Uterus (tissue), 4 donors: Measurements from ENCODE around the gene RCAN1. TPM values are rescaled to one million over a fixed set of nuclear protein-coding genes. Genes with fewer than 3 reads are reported as not detected.
"Not testable (repeated sequence)": the region's sequence is repeated elsewhere in the genome, so short reads cannot be mapped to it uniquely, and the experiment has no call there.

ENCODE experiments used
- DNase-seq, 2 donors: peaks; one replicate each; pipeline ENCODE4 v3.0.0-alpha.2; 2019 to 2020
- H3K27ac ChIP-seq, 2 donors: fragments of 200-600 bp; sonication (generic); 1 replicate in 1 of 2; 2 replicates in 1 of 2; pipeline ENCODE4 v1.5.1; 2016 to 2018
- H3K27me3 ChIP-seq, 2 donors: fragments of 200-600 bp; sonication (generic); one replicate each; pipeline ENCODE4 v1.5.1; 2018 to 2019; ENCODE audit warnings: control low read depth in 1 of 2
- H3K36me3 ChIP-seq, 2 donors: fragments of 200-600 bp; sonication (generic); one replicate each; pipeline ENCODE4 v1.5.1; 2019; ENCODE audit warnings: control low read depth in 1 of 2
- H3K4me1 ChIP-seq, 2 donors: fragments of 200-600 bp; sonication (generic); one replicate each; pipeline ENCODE4 v1.5.1; 2018 to 2019; ENCODE audit warnings: control low read depth in 1 of 2
- H3K4me3 ChIP-seq, 2 donors: fragments of 200-600 bp; sonication (generic); 1 replicate in 1 of 2; 2 replicates in 1 of 2; pipeline ENCODE4 v1.5.1; 2018 to 2019; ENCODE audit warnings: mild to moderate bottlenecking in 1 of 2
- H3K9me3 ChIP-seq, 2 donors: fragments of 200-600 bp; sonication (generic); one replicate each; pipeline ENCODE4 v1.5.1; 2019; ENCODE audit warnings: control low read depth in 1 of 2
- POLR2A ChIP-seq, 2 donors: fragments of 450-650 bp; IDR thresholded peaks; one replicate each; pipeline ENCODE4 v1.6.1; 2016; ENCODE audit warnings: antibody characterized with exemption in 2 of 2, mild to moderate bottlenecking in 1 of 2, moderate library complexity in 1 of 2
- intact Hi-C: fragments of 100-400 bp; cut with DNase I; formaldehyde crosslinking; loops from one replicate; pipeline ENCODE4 v1.15.1; 2023; ENCODE audit warnings: low total_unique reads
- total RNA-seq, 4 donors: library from RNA; depleted of rRNA in 3 of 4; stranded (reverse); fragments of >200 nt in 3 of 4; gene quantifications; one replicate each; pipeline versions ENCODE4 v1.1.0 to v1.2.4, GENCODE V29; 2014 to 2023
- TF ChIP-seq, protein P1 (sequence below), 4 experiments: fragments of 200-600 bp in 2 of 4; fragments of 450-650 bp in 2 of 4; sonication (generic) in 2 of 4; IDR thresholded peaks; one replicate each; pipeline ENCODE4 v1.5.1; 2016 to 2019; ENCODE audit warnings: antibody characterized with exemption in 4 of 4, mild to moderate bottlenecking in 2 of 4, moderate library complexity in 1 of 4
- donor health status: DM: yes; HTN: yes; CAD: no.

RCAN1 gene
- total RNA-seq, 4 donors from 2014 or later: 12.4 to 22.5 (median 16.5) TPM

GRCh38 chr21:34609933-34610549 is 4.9 kb downstream of the RCAN1 start:
- Histone ChIP-seq H3K27ac (no peak overlapping the region), H3K27me3 (no peaks in the 10 kb centered on the region), H3K4me3 (no peak overlapping the region), H3K36me3 (no peaks in the 10 kb centered on the region), H3K4me1 (no peaks in the 10 kb centered on the region), H3K9me3 (no peaks in the 10 kb centered on the region)
- DNase-seq: no peak
- intact Hi-C loops: no loop called here
- TF ChIP-seq POLR2A (IDR thresholded peaks at IDR 0.05): no peak
- TF ChIP-seq, protein P1, sequence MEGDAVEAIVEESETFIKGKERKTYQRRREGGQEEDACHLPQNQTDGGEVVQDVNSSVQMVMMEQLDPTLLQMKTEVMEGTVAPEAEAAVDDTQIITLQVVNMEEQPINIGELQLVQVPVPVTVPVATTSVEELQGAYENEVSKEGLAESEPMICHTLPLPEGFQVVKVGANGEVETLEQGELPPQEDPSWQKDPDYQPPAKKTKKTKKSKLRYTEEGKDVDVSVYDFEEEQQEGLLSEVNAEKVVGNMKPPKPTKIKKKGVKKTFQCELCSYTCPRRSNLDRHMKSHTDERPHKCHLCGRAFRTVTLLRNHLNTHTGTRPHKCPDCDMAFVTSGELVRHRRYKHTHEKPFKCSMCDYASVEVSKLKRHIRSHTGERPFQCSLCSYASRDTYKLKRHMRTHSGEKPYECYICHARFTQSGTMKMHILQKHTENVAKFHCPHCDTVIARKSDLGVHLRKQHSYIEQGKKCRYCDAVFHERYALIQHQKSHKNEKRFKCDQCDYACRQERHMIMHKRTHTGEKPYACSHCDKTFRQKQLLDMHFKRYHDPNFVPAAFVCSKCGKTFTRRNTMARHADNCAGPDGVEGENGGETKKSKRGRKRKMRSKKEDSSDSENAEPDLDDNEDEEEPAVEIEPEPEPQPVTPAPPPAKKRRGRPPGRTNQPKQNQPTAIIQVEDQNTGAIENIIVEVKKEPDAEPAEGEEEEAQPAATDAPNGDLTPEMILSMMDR (IDR thresholded peaks at IDR 0.05): no peak

DNA sequence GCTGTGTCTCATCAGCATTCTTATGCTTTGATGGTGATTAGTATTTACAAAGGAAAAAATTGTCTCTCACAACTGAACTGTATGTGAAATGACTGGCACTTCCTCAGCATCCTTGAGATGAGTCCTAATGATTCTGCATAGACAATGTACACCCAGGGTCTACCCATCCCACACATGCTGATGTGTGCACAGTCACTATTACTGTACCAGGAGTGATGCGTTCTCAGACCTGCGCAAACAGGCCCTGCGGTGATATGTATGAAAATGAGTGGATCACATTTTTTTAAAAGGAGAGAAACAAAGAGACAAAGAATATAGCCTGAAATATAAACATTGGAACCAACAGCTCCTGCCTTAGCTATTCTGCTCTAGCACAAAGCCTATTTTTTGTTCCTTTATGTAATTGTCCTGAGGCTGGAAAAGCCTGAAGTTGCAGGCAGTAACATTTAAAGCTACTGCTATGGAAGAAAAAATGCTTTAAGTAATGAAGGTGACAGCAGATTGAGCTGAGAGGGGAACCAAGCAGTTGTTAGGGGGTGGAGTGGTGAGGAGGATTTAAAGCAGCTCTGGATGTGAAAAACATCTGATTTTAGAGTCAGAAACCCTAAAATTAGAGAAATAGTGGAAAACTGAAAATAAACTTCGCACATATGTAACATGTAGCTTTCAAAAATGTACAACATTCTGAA is 5.5 kb downstream of the RCAN1 start:
- Histone ChIP-seq H3K4me3 (no peak overlapping the region), H3K27me3 (no peaks in the 10 kb centered on the region), H3K9me3 (no peaks in the 10 kb centered on the region), H3K36me3 (no peaks in the 10 kb centered on the region), H3K4me1 (no peaks in the 10 kb centered on the region), H3K27ac (no peak overlapping the region)
- DNase-seq: no peak
- intact Hi-C loops: no loop called here
- TF ChIP-seq, protein P1 (IDR thresholded peaks at IDR 0.05): no peak
- TF ChIP-seq POLR2A (IDR thresholded peaks at IDR 0.05): no peak

GRCh38 chr21:34607376-34607775 is 7.5 kb downstream of the RCAN1 start:
- H3K27me3 ChIP-seq, intact Hi-C loops, DNase-seq, H3K9me3 ChIP-seq, H3K27ac ChIP-seq, H3K36me3 ChIP-seq, H3K4me1 ChIP-seq, H3K4me3 ChIP-seq: not testable (repeated sequence)

- Histone ChIP-seq H3K36me3 (no peaks in the 10 kb centered on the region), H3K27ac (no peak overlapping the region), H3K4me3 (no peak overlapping the region), H3K4me1 (no peaks in the 10 kb centered on the region), H3K27me3 (no peaks in the 10 kb centered on the region), H3K9me3 (no peaks in the 10 kb centered on the region)
- intact Hi-C loops: no loop called here
- TF ChIP-seq, protein P1 (IDR thresholded peaks at IDR 0.05): no peak
- TF ChIP-seq POLR2A (IDR thresholded peaks at IDR 0.05): no peak
- DNase-seq: no peak
These were observed 8.3 kb downstream of the RCAN1 start for GRCh38 chr21:34606621-34607020.

- Histone ChIP-seq H3K4me1 (no peaks in the 10 kb centered on the region), H3K27me3 (no peaks in the 10 kb centered on the region), H3K4me3 (no peak overlapping the region), H3K27ac (no peak overlapping the region), H3K36me3 (no peaks in the 10 kb centered on the region), H3K9me3 (no peaks in the 10 kb centered on the region)
- intact Hi-C loops: no loop called here
- DNase-seq: no peak
- no peak for TF ChIP-seq POLR2A (IDR thresholded peaks at IDR 0.05)
- TF ChIP-seq, protein P1 (IDR thresholded peaks at IDR 0.05): no peak
These were observed 8.9 kb downstream of the RCAN1 start for GRCh38 chr21:34606051-34606450.

GRCh38 chr21:34604956-34605355 is 10.0 kb downstream of the RCAN1 start:
- H3K4me1 ChIP-seq, H3K4me3 ChIP-seq, H3K27me3 ChIP-seq, DNase-seq, H3K9me3 ChIP-seq, H3K36me3 ChIP-seq, H3K27ac ChIP-seq, intact Hi-C loops: not testable (repeated sequence)
